Activated naive CD4-positive, alpha-beta T cell treated with Interleukin-2 at 50 U/mL for 16 hours (primary cell): ENCODE measurements around the gene PA2G4.
"Not testable (repeated sequence)": the region's sequence is repeated elsewhere in the genome, so short reads cannot be mapped to it uniquely, and the experiment has no call there.

ENCODE experiments used
- DNase-seq: peaks from one replicate; pipeline ENCODE4 v3.0.0-alpha.2; 2020

The PA2G4 gene

DNA sequence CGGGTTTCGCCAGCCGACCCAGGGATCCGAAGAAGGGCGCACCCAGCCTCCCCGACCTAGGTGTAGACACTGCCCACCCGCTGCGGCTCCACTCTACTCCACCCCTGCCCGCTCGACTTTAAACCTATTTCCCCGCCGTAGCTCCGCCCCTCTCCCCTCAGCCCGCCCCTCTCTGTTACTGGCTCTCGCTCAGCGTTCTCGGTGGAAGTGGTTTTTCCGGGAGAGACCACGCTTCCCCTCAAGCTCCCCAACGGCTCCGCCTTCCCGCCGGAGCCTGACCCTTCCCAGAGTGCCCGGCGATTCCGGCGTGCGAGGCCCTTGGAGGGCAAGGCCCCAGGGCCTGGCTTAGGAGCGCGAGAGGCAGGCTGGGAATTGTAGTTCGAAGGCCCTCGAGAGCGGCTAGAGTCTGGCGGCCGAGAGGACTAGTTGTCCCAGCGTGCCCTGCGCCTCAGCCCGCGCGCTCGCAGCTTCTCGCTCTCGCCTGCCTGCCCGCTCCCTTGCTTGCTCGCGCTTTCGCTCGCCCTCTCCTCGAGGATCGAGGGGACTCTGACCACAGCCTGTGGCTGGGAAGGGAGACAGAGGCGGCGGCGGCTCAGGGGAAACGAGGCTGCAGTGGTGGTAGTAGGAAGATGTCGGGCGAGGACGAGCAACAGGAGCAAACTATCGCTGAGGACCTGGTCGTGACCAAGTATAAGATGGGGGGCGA lies at the start of gene PA2G4:
PA2G4 (plus strand) TSS at position 451 of the 706 bp plus-strand sequence; CDS start at position 630, 179 bp downstream.
- DNase-seq, result peak; percentile 98

DNA sequence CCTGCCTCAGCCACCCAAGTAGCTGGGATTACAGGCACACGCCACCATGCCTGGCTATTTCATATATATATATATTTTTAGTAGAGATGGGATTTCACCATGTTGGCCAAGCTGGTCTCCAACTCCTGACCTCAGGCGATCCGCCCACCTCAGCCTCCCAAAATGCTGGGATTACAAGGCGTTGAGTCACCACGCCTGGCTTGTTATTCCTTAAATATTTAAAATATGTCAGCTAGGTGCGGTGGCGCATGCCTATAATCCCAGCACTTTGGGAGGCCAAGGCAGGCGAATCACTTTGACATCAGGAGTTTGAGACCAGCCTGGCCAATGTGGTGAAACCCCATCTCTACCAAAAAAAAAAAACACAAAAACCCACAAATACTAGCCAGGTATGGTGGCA lies 44.4 kb upstream of the PA2G4 start:
- not testable (repeated sequence) for DNase-seq

DNA sequence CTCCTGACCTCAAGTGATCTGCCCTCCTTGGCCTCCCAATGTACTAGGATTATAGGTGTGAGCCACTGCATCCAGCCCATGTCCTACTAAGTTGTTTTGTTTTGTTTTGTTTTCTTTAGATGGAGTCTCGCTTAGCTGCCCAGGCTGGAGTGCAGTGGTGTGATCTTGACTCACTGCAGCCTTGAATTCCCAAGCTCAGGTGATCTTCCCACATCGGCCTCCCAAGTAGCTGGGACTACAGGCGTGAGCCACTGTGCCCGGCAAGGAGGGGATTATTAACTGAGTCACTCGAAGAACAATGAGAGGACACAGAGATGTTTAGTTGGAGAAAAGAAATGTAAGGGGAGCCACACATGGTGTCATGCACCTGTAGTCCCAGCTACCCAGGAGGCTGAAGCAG lies 42.4 kb upstream of the PA2G4 start:
- no peak for DNase-seq

DNA sequence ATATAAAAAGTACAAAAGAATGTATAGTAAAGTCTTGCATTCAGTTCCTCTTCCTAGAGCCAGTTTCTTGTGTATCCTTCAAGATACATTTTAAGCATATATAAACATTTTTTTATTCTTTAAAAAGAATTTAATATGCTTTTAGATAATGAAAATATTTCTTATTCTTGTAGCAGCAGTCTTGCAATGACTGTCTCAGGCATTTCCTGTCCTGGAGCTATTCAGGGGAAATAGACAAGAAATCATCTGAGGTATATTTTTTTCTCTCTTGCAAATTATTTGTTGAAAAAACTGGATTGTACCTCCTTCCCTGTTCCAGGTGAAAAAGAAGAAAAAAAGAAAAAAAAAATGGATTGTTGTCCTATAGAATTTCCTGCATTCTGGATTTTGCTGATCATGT lies 41.4 kb upstream of the PA2G4 start:
- DNase-seq, result no peak

DNA sequence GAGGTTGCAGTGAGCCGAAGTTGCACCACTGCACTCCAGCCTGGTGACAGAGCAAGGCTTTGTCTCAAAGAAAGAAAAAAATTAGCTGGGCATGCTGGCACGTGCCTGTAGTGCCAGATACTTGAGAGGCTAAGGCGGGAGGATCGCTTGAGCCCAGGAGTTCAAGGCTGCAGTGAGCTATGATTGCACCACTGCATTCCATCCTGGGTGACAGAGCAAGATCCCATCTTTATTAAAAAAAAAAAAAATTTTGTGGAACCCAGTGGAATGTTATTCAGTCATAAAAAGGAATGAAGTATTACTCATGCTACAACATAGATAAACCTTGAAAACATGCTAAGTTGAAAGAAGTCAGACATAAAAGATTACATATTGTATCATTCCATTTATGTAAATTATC lies 32.7 kb upstream of the PA2G4 start:
- no peak for DNase-seq

DNA sequence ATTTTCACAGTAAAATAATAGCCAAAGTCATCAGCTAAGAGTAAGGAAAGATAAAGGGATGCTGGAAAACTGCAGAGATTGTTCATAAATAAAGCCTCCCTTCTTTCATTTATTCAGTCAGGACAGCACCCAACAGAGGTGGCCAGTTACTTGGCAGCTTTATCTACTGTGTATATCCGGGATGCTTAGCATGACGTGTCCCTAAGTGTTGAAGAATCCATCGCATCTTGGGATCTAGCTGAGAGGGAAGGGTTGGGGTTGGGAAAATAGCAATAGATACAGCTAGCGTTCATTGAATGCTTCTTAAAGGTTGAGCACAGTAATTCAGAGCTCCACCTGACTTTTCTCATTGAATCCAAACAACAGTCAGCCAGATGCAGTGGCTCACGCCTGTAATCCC lies 30.0 kb upstream of the PA2G4 start:
- no peak for DNase-seq

DNA sequence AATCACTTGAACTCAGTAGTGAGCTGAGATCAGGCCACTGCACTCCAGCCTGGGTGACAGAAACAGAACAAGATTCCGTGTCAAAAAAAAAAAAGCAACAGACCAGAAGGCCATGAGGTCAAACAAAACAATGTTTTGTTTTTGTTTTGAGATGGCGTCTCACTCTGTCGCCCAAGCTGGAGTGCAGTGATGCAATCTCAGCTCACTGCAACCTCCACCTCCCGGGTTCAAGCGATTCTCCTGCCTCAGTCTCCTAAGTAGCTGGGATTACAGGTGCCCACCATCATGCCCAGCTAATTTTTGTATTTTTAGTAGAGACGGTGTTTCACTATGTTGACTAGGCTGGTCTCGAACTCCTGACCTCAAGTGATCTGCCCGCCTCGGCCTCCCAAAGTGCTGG lies 26.4 kb upstream of the PA2G4 start:
- DNase-seq, result not testable (repeated sequence)

DNA sequence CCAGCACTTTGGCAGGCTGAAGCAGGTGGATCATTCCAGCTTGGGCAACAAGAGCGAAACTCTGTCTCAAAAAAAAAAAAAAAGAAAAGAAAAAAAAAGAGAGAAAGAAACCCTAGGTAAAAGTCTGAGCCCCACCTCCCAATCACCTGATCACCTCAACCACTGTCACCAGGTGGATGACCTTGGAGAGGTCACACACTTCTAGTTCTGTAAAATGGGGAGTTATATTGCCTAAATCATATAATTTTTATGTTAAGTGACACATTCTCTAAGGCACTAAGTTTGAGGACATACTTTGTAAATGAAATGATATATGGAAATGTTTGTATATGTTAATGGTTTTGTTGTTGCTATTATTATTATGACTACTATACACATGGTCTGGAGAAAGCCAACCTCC lies 25.9 kb upstream of the PA2G4 start:
- no peak for DNase-seq

DNA sequence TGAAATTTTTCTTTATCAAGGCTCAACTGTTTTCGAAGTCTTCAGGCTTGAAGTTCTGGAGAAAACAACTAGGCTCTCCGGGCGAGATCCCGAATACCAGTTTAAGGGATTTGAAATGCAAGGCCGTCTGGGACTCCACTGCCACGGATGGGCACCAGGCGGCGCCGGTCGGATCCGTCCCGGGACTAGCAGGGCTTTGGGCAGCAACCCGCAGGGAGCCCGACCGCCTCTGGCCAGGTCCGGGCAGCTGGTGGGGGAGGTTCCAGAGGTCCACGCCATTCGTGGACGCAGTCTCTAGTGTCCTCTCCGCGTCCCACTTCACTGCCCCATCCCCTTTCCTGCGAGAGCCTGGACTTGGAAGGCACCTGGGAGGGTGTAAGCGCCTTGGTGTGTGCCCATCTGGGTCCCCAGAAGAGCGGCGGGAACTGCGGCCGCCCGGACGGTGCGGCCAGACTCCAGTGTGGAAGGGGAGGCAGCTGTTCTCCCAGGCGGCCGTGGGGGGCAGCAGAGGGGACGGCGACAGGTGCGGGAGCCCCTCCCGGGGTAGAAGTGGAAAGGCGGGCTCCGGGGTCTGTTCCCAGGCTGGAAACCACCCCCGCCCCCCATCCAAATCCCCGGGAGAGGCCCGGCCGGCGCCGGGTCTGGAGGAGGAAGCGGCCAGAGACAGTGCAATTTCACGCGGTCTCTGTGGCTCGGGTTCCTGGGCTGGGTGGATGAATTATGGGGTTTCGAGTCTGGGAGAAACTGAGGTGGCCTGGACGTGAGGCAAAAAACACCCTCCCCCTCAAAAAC lies 25.2 kb upstream of the PA2G4 start:
- peak; percentile 57 for DNase-seq

DNA sequence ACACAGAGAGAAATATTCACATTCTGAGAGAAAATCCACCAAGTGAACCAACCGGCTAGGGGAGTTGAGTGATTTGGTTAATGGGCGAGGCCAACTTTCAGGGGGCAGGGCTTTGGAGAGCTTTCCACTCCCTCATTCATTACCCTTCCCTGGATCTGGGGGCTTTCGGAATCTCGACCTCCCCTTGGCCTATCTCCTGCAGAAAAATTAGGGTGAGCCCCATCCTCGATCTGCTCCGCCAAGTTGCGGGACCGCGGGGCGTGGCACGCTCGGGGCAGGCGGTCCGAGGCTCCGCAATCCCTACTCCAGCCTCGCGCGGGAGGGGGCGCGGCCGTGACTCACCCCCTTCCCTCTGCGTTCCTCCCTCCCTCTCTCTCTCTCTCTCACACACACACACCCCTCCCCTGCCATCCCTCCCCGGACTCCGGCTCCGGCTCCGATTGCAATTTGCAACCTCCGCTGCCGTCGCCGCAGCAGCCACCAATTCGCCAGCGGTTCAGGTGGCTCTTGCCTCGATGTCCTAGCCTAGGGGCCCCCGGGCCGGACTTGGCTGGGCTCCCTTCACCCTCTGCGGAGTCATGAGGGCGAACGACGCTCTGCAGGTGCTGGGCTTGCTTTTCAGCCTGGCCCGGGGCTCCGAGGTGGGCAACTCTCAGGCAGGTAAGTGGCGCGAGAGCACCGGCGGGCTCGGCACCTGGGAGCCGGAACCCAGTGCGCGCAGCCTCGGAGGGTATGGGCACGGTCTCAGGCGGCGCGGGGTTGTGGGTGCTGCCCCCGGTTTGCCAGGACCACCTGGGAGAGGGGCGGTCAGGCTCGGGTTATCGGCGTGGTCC lies 24.4 kb upstream of the PA2G4 start, which contains the start of gene ERBB3:
ERBB3 (plus strand) TSS at position 443 of the 833 bp plus-strand sequence; CDS start at position 579, 136 bp downstream.
- DNase-seq, result peak; percentile 75

DNA sequence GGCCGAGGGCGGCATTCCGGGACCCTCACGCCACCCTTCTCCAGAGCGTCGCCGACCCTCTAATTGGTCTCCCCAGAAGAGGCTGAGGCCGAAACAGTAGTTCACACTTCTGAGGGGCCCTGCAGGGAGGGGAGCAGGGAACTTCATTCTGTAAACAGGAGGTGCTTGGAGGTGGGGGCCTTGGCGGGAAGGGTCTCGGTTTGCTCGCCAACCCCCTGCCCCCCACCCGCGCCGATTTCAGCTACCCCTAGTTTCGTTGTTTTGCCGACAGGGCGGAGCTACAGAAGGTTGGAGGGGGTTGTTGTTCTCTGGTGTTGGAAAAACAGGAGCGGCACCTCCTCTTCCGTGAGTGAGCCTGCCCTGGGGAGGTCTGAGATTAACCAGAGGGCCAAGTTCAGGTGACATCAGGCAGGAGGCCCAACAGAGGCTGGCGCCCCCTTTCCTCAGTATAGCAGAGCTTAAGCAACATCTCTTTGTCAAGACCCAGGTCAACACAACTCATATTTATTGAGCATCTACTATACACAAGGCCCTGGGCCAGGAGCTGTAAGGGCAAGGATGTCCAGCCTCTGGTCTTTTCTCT lies 23.7 kb upstream of the PA2G4 start:
- DNase-seq, result no peak

DNA sequence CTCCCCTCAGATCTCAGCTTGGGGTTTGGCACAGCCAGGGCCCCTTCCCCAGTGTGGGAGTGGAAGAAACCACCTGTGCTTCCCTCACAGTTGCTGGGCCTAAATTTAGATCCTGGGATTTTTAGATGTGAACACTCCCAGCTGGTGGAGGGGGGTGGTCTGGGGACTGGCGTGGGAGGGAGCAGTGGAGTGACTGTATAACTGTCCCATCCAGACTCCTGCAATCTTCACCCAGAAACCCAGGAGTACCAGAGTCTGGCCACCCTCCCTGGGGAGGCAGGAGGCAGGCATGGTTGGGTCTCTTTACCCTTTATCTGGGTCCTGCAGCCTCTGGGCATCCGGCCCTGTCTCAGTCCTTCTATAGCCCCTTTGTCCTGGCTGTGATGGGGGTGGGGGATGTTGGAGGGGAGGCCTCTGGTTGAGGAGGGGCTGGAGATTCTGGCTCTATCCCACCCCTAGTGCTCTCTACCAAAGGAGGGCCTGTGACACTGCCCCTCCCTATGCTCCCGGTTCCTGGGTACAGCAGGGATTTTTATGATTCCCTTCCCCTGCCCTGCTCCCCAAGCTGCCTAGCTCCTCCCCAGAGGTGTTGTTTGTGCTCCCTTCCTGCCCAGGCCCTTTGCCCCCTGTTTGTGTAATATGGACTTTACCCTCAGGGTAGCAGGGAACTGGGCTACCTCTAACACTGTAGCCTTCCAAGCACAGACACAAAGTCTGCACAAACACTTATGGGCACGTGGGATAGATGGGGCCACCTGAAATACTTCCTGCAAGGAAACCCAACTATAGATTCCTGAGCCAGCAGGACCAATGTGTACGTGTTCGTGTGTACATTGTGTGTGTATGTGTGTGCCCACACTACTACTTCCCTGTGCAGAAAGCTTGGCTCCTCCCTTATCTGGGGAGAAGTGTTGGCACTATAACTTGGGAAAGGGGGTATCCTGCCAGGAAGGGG lies 22.7 kb upstream of the PA2G4 start:
- no peak for DNase-seq

DNA sequence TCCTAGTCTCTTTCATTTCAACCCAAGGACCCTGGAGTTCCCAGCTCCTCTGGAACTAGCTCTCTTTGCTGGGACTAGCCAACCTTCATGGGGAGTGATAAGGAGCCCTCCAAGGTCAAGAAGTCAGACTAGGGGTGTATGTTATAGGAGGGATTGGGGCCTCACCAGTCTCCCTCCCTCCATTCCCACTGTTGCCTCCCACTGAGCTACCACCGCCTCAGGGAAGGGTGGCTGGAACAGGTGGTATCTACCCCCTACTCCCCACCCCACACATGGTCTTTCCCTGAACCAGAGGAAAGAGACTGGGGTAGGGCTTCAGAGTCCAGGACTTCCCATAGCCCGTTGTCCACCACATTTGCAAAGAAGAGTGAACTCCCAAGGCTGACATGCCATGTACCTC lies 22.0 kb upstream of the PA2G4 start:
- DNase-seq, result no peak

DNA sequence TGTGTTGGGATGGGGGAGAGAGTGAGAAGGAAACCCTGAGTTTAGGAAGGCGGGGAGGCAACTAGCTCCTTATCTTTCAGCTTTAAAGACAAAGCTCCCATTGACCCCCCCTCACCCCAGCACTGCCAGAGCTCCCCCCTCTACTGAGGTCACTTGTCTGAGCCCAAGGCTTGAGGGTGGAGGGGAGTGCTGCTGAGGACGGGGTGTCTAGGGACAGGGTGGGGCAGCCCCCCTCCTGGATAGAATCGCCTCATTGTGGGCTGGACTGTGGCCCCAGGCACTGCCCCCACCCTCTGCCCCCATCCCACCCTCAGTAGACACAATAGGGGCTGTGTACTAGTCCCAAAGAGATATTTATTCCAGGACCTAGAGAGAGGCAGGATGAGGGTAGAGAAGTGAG lies 21.4 kb upstream of the PA2G4 start:
- no peak for DNase-seq

DNA sequence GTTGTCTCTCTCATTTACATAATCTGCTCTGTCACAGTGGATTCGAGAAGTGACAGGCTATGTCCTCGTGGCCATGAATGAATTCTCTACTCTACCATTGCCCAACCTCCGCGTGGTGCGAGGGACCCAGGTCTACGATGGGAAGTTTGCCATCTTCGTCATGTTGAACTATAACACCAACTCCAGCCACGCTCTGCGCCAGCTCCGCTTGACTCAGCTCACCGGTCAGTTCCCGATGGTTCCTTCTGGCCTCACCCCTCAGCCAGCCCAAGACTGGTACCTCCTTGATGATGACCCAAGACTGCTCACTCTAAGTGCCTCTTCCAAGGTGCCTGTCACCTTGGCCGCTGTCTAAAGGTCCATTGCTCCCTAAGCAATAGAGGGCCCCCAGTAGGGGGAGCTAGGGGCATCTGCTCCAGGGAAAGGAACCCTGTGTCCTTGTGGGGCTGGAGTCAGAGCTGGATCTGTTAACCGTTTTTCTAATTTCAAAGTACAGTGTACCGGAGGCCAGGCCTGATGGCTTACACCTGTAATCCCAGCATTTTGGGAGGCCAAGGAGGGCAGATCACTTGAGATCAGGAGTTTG lies 19.3 kb upstream of the PA2G4 start:
- DNase-seq, result peak; percentile 6

DNA sequence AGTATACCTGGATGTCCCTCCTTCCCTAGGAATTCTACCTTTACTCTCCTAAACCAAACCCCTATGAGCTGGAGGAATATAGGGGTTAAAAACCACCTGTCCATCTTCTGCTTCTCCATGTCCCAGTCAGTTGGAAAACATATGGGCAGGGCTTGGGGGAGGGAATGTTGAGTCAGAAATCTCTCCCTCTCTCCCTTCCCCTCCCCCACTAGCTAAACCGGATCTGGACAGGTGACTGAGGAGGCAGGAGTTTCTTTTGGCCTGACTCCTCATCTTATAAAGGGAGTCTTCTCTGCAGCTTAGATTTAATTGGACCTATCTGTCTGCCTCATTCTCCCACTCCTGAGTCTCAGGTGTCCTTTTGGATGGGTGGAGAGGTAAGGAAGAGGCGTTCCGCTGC lies 18.3 kb upstream of the PA2G4 start:
- DNase-seq, result no peak

DNA sequence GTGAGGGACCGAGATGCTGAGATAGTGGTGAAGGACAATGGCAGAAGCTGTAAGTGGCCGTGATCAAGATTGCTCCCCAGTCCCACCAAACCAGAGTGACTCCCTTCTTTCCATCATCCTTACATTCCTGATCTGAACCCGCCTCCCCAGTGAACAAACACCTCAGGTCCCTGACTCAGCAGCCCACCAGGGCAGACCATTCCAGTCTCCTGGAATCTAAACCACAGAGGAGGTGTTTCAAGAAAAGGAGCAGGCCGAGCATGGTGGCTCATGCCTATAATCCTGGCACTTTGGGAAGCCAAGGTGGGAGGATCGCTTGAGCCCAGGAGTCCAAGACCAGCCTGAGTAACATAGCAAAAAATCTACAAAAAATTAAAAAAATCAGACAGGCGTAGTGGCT lies 17.8 kb upstream of the PA2G4 start:
- DNase-seq, result no peak

DNA sequence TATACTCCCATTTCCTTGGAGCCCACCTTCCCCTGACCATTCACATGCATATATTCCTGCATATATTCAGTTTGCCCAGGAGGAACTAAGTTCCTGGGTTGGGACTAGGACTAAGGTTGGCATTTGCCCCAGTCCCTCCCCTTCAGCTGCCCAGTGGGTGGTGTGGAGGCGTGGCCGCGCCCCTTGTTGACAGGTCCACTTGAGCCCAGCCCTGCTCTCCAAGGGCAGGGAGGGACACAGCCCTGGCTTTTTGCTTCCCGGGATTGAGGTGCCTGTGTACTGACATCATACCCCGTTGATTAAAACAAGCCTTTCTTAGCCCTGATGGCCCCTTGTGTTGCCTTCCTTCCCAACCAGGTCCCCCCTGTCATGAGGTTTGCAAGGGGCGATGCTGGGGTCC lies 17.1 kb upstream of the PA2G4 start:
- no peak for DNase-seq

DNA sequence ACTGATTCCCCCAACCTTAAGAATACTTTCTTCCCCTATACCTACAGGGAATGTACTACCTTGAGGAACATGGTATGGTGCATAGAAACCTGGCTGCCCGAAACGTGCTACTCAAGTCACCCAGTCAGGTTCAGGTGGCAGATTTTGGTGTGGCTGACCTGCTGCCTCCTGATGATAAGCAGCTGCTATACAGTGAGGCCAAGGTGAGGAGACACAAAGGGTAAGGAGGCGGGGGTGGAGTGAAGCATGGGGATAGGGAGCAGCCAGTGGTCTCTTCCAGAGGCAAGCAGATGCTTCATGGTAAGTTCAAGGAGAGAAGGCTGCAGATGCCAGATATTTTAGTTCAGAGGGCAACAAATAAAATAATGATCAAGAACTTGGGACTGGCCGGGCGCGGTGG lies 6.6 kb upstream of the PA2G4 start:
- no peak for DNase-seq

DNA sequence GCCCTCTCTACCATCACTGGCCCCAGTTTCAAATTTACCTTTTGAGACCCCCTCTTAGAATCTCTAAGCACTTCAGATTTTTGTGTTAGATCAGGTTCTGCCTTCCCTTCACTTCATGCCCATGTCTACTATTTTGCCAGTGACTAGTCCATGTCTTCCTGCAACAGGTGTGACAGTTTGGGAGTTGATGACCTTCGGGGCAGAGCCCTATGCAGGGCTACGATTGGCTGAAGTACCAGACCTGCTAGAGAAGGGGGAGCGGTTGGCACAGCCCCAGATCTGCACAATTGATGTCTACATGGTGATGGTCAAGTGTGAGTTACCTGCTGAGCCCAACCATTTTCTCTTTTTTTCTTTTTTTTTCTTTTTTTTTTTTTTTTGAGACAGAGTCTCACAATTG lies 5.8 kb upstream of the PA2G4 start:
- no peak for DNase-seq

DNA sequence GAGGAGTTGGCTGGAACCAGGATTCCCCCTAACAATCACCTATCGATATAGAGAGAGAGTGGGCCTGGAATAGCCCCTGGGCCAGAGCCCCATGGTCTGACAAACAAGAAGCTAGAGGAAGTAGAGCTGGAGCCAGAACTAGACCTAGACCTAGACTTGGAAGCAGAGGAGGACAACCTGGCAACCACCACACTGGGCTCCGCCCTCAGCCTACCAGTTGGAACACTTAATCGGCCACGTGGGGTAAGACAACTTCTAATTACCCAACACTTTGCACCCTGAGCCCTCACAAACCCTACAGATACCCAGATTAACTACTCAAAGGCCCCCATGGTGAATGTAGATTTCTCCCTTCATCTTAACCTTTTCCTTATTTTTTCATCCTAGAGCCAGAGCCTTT lies 4.6 kb upstream of the PA2G4 start:
- DNase-seq, result no peak

DNA sequence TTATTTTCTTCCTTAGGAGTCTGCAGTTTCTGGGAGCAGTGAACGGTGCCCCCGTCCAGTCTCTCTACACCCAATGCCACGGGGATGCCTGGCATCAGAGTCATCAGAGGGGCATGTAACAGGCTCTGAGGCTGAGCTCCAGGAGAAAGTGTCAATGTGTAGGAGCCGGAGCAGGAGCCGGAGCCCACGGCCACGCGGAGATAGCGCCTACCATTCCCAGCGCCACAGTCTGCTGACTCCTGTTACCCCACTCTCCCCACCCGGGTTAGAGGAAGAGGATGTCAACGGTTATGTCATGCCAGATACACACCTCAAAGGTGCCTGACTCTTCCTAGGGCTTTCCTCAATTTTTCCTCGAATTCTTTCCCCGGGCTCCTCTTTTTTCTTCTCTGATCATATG lies 3.3 kb upstream of the PA2G4 start:
- DNase-seq, result no peak
